CD14-positive monocyte (primary cell): ENCODE measurements around the gene PAPPA. TPM values are rescaled to one million over a fixed set of nuclear protein-coding genes. Genes with fewer than 3 reads are reported as not detected.

Experiments used
- DNase-seq, 3 donors: peaks; one replicate each; pipeline ENCODE4 v3.0.0-alpha.2; 2011 to 2022
- H2AFZ ChIP-seq: 2 replicates; pipeline ENCODE4 v1.6.0; 2012; ENCODE audit warnings: mild to moderate bottlenecking, low read depth, low read length, inconsistent platforms; ENCODE audit not compliant: insufficient read depth, poor library complexity, severe bottlenecking
- H3K27ac ChIP-seq, 2 donors: 1 replicate in 1 of 2; 2 replicates in 1 of 2; pipeline ENCODE4 v1.5.1; 2012 to 2013; ENCODE audit warnings: low read length in 2 of 2, control low read depth in 1 of 2, inconsistent platforms in 1 of 2, low read depth in 1 of 2, mild to moderate bottlenecking in 1 of 2
- H3K27me3 ChIP-seq, 2 donors: one replicate each; pipeline versions ENCODE4 v1.6.0 to v1.6.1; 2011 to 2013; ENCODE audit warnings: low read length in 2 of 2; ENCODE audit not compliant: control insufficient read depth in 2 of 2, insufficient read depth in 2 of 2
- H3K36me3 ChIP-seq, 2 donors: replicated peaks in 1 of 2; 1 replicate in 1 of 2; 2 replicates in 1 of 2; pipeline versions ENCODE4 v1.5.1 to v1.6.1; 2012 to 2013; ENCODE audit warnings: low read length in 2 of 2, control low read depth in 1 of 2, inconsistent platforms in 1 of 2, mild to moderate bottlenecking in 1 of 2; ENCODE audit not compliant: insufficient read depth in 2 of 2, control insufficient read depth in 1 of 2
- H3K4me1 ChIP-seq, 2 donors: 1 replicate in 1 of 2; 2 replicates in 1 of 2; pipeline versions ENCODE4 v1.5.1 to v1.6.1; 2012 to 2013; ENCODE audit warnings: low read length in 2 of 2, control low read depth in 1 of 2, inconsistent platforms in 1 of 2, mild to moderate bottlenecking in 1 of 2, moderate library complexity in 1 of 2; ENCODE audit not compliant: insufficient read depth in 2 of 2, control insufficient read depth in 1 of 2
- H3K4me2 ChIP-seq: replicated peaks from 2 replicates; pipeline ENCODE3; 2012; ENCODE audit warnings: low read length, moderate library complexity, mild to moderate bottlenecking; ENCODE audit not compliant: poor library complexity, severe bottlenecking; ENCODE audit errors: extremely low read depth
- H3K4me3 ChIP-seq, 3 experiments: fragments of 200-600 bp in 1 of 3; sonication (generic) in 1 of 3; replicated peaks in 1 of 3; 1 replicate in 2 of 3; 2 replicates in 1 of 3; pipeline ENCODE4 v1.5.1; 2011 to 2013; ENCODE audit warnings: low read length in 3 of 3, mild to moderate bottlenecking in 3 of 3, control low read depth in 2 of 3, low read depth in 2 of 3, inconsistent platforms in 1 of 3, moderate library complexity in 1 of 3
- H3K79me2 ChIP-seq: 2 replicates; pipeline ENCODE4 v1.6.0; 2012; ENCODE audit warnings: mild to moderate bottlenecking, control low read depth, inconsistent platforms, low read length, moderate library complexity; ENCODE audit not compliant: insufficient read depth
- H3K9ac ChIP-seq: 2 replicates; pipeline ENCODE4 v1.6.0; 2017; ENCODE audit warnings: low read length, mild to moderate bottlenecking; ENCODE audit not compliant: insufficient read depth, poor library complexity, severe bottlenecking
- H3K9me3 ChIP-seq, 2 donors: replicated peaks in 1 of 2; 1 replicate in 1 of 2; 2 replicates in 1 of 2; pipeline versions ENCODE4 v1.5.1 to v1.6.1; 2012 to 2013; ENCODE audit warnings: low read length in 2 of 2, control low read depth in 1 of 2; ENCODE audit not compliant: control insufficient read depth in 1 of 2, insufficient read depth in 1 of 2
- H4K20me1 ChIP-seq: 2 replicates; pipeline ENCODE4 v1.6.0; 2012; ENCODE audit warnings: mild to moderate bottlenecking, low read length, control low read depth, moderate library complexity; ENCODE audit not compliant: insufficient read depth
- H3K27ac Mint-ChIP-seq, 7 donors: one replicate each; pipeline ENCODE4 v1.8.0; 2020; ENCODE audit warnings: mild to moderate bottlenecking in 7 of 7, mixed read lengths in 7 of 7, moderate library complexity in 6 of 7, inconsistent platforms in 2 of 7
- H3K27me3 Mint-ChIP-seq, 3 donors: one replicate each; pipeline ENCODE4 v1.8.0; 2021 to 2022; ENCODE audit warnings: low read depth in 3 of 3, mild to moderate bottlenecking in 3 of 3, mixed read lengths in 3 of 3, moderate library complexity in 3 of 3, inconsistent platforms in 1 of 3
- H3K36me3 Mint-ChIP-seq, 2 donors: one replicate each; pipeline ENCODE4 v1.8.0; 2020; ENCODE audit warnings: mixed read lengths in 2 of 2, inconsistent platforms in 1 of 2, mild to moderate bottlenecking in 1 of 2
- H3K4me1 Mint-ChIP-seq: one replicate; pipeline ENCODE4 v1.8.0; 2020; ENCODE audit warnings: mild to moderate bottlenecking, mixed read lengths
- H3K4me3 Mint-ChIP-seq, 2 donors: one replicate each; pipeline ENCODE4 v1.8.0; 2020; ENCODE audit warnings: mild to moderate bottlenecking in 2 of 2, mixed read lengths in 2 of 2, moderate library complexity in 1 of 2
- H3K9me3 Mint-ChIP-seq, 7 donors: one replicate each; pipeline ENCODE4 v1.8.0; 2020 to 2022; ENCODE audit warnings: mixed read lengths in 7 of 7, mild to moderate bottlenecking in 6 of 7, moderate library complexity in 6 of 7, inconsistent platforms in 2 of 7
- WGBS: methylation state at CpG from one replicate; pipeline ENCODE4 v1.1.5; 2013; ENCODE audit warnings: missing lambda C conversion rate; ENCODE audit not compliant: insufficient coverage; 5-methylcytosine and 5-hydroxymethylcytosine counted together
- intact Hi-C, 2 donors: fragments of 100-400 bp; cut with micrococcal nuclease; formaldehyde crosslinking; loops; one replicate each; pipeline versions ENCODE4 v1.15.0 to v1.15.1; 2023
- polyA plus RNA-seq, 3 donors: library from polyadenylated mRNA; depleted of rRNA in 1 of 3; unstranded in 2 of 3; stranded (reverse) in 1 of 3; fragments of 300-500 nt in 2 of 3; fragments of >200 nt in 1 of 3; fragmentation: Illumina TruSeq in 2 of 3; gene quantifications; 1 replicate in 2 of 3; 2 replicates in 1 of 3; pipeline ENCODE4 v1.2.3, GENCODE V29; 2012 to 2021
- TF ChIP-seq, protein P1 (sequence below): fragments of 200-600 bp; IDR thresholded peaks from one replicate; pipeline ENCODE4 v1.8.0; 2022; ENCODE audit warnings: antibody characterized with exemption, mild to moderate bottlenecking

The PAPPA gene
- polyA plus RNA-seq, 3 donors = not detected

DNA sequence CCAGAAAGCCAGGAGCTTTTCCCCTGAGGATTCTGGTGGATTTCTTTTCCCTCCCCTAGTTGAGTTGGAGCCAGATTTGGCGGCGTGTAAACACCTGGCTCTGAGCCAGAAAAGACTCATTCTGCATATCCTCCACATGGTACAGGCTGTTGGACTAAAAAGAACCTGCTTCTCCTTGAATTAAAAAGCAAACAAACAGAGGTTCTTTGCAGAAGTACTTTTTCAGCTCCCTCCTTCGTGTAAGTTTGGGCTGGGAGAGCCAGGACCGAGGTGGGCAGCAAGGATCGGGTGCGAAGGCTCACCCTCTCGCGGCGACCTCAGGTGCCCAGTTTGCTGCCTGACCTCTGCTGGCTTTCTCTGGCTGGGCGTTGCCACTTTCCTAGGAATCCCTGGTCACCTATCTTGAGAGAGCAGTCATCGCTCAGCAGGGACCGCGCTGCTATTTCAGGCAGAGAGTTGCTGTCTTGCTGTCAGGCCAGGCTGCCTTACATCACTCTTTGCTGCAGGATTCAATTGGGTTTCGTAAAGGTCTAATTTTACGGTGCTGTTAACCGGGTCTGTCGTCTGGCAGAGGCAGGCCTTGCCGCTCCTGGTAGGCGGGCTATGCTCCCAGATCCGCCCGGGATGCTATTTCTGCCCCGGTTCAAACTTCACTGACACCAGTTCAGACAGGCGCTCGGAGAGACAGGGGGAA lies 3.2 kb downstream of the PAPPA start:
- Histone ChIP-seq H3K27me3 (peaks cover 52 to 57% of the 10 kb centered on the region in 2 donors), H3K4me1 (no peaks in the 10 kb centered on the region), H3K9ac (no peak overlapping the region), H3K4me3 (no peak overlapping the region), H2AFZ (no peak overlapping the region), H3K27ac (no peak overlapping the region), H3K36me3 (no peaks in the 10 kb centered on the region), H3K79me2 (no peaks in the 10 kb centered on the region), H3K4me2 (no peak overlapping the region), H3K9me3 (peaks cover 0 to 14% of the 10 kb centered on the region in 2 donors), H4K20me1 (no peaks in the 10 kb centered on the region)
- peaks cover 0 to 11% (median 5%) of the 10 kb centered on the region in 7 donors for H3K9me3 Mint-ChIP-seq
- H3K4me3 Mint-ChIP-seq = peak overlapping the region in 1 of 2 donors; percentile 59
- TF ChIP-seq, protein P1, sequence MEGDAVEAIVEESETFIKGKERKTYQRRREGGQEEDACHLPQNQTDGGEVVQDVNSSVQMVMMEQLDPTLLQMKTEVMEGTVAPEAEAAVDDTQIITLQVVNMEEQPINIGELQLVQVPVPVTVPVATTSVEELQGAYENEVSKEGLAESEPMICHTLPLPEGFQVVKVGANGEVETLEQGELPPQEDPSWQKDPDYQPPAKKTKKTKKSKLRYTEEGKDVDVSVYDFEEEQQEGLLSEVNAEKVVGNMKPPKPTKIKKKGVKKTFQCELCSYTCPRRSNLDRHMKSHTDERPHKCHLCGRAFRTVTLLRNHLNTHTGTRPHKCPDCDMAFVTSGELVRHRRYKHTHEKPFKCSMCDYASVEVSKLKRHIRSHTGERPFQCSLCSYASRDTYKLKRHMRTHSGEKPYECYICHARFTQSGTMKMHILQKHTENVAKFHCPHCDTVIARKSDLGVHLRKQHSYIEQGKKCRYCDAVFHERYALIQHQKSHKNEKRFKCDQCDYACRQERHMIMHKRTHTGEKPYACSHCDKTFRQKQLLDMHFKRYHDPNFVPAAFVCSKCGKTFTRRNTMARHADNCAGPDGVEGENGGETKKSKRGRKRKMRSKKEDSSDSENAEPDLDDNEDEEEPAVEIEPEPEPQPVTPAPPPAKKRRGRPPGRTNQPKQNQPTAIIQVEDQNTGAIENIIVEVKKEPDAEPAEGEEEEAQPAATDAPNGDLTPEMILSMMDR = no peak
- DNase-seq = no peak
- H3K4me1 Mint-ChIP-seq = no peaks in the 10 kb centered on the region
- peak overlapping the region in 1 of 7 donors; percentile 26 for H3K27ac Mint-ChIP-seq
- peaks cover 57 to 69% (median 59%) of the 10 kb centered on the region in 3 donors for H3K27me3 Mint-ChIP-seq
- H3K36me3 Mint-ChIP-seq = peaks cover 0 to 3% of the 10 kb centered on the region in 2 donors
- WGBS = 5% methylated on average over 20 of the region's 24 CpGs
- intact Hi-C loops = no loop called here

DNA sequence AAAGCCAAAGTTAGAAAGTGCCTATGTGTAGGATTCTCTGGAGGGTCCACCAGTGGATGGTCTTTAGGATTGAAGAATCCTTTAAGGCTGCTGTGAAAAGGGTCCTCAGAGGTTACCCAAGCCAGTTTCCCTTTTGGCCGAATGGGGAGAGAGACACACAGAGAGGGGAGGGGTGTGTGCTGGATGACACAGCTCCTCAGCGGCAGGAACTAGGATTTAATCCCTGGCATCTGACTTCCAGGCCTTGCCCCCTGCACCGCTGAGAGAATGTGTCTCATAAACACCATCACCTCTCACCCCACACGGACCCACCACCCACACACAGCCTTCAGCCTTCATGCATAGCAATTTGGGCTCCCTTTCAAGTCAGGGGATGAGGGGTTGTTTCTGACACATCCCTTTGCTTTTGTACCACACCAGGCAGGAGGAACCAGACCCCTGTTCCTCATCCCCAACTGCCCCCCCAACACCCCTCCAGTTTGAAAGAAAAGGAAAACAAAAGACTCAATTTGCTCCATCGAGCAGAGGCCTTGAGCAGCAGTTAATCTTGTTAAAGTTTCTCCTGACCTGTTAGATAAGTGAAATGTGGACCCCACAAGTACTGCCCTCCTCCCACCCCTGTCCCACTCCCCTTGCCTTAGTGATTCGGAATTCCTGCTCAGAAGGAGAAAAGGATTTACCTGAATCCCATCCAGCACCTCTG lies 4.0 kb downstream of the PAPPA start:
- Histone ChIP-seq H3K27me3 (peaks cover 44 to 49% of the 10 kb centered on the region in 2 donors), H3K9ac (no peak overlapping the region), H3K36me3 (no peaks in the 10 kb centered on the region), H3K9me3 (peaks cover 0 to 14% of the 10 kb centered on the region in 2 donors), H4K20me1 (no peaks in the 10 kb centered on the region), H3K79me2 (no peaks in the 10 kb centered on the region), H2AFZ (no peak overlapping the region), H3K4me2 (no peak overlapping the region), H3K4me1 (no peaks in the 10 kb centered on the region), H3K4me3 (no peak overlapping the region), H3K27ac (no peak overlapping the region)
- Mint-ChIP-seq H3K27ac (peak overlapping the region in 1 of 7 donors; percentile 44), H3K36me3 (peaks cover 0 to 3% of the 10 kb centered on the region in 2 donors), H3K27me3 (peaks cover 49 to 61% (median 52%) of the 10 kb centered on the region in 3 donors), H3K4me1 (no peaks in the 10 kb centered on the region), H3K9me3 (peaks cover 0 to 11% (median 5%) of the 10 kb centered on the region in 7 donors), H3K4me3 (no peak overlapping the region)
- intact Hi-C loops = no loop called here
- no peak for DNase-seq
- TF ChIP-seq, protein P1 = no peak
- WGBS = 11% methylated on average over 1 of the region's 6 CpGs
